CD1c-positive myeloid dendritic cell (primary cell): Measurements from ENCODE around the gene EFCAB6.

Experiments used
- DNase-seq: peaks from one replicate; pipeline ENCODE4 v3.0.0-alpha.2; 2016; ENCODE audit errors: extremely low spot score

EFCAB6 gene

GRCh38 chr22:43529934-43530333, 282.2 kb downstream of the EFCAB6 start:
- DNase-seq: no peak

- DNase-seq: no peak
These were observed 282.6 kb downstream of the EFCAB6 start for GRCh38 chr22:43529461-43529860.

- DNase-seq: no peak
These were observed 283.3 kb downstream of the EFCAB6 start for GRCh38 chr22:43528601-43529360.

- DNase-seq: no peak
These were observed 285.2 kb downstream of the EFCAB6 start for GRCh38 chr22:43526946-43527345.

GRCh38 chr22:43526117-43526655, 285.9 kb downstream of the EFCAB6 start:
- DNase-seq: no peak

- no peak for DNase-seq
These were observed 290.4 kb downstream of the EFCAB6 start for GRCh38 chr22:43521716-43522115.

GRCh38 chr22:43520632-43521039, 291.5 kb downstream of the EFCAB6 start:
- DNase-seq: no peak

- DNase-seq: no peak
These were observed 295.0 kb downstream of the EFCAB6 start for GRCh38 chr22:43516996-43517635.

- no peak for DNase-seq
These were observed 295.7 kb downstream of the EFCAB6 start for GRCh38 chr22:43516386-43516785.

- no peak for DNase-seq
These were observed 296.2 kb downstream of the EFCAB6 start for GRCh38 chr22:43515902-43516301.

- no peak for DNase-seq
These were observed 296.7 kb downstream of the EFCAB6 start for GRCh38 chr22:43515411-43515810.

- DNase-seq: no peak
These were observed 297.5 kb downstream of the EFCAB6 start for GRCh38 chr22:43514476-43515157.

- no peak for DNase-seq
These were observed 299.8 kb downstream of the EFCAB6 start for GRCh38 chr22:43512279-43512678.

- DNase-seq: no peak
These were observed 300.7 kb downstream of the EFCAB6 start for GRCh38 chr22:43511276-43511910.

- no peak for DNase-seq
These were observed 301.6 kb downstream of the EFCAB6 start for GRCh38 chr22:43510281-43511070.

GRCh38 chr22:43509337-43509736, 302.8 kb downstream of the EFCAB6 start:
- no peak for DNase-seq

- no peak for DNase-seq
These were observed 303.6 kb downstream of the EFCAB6 start for GRCh38 chr22:43508489-43508888.

- DNase-seq: no peak
These were observed 304.9 kb downstream of the EFCAB6 start for GRCh38 chr22:43507235-43507634.

- DNase-seq: no peak
These were observed 305.6 kb downstream of the EFCAB6 start for GRCh38 chr22:43506487-43506886.

GRCh38 chr22:43505896-43506295, 306.2 kb downstream of the EFCAB6 start:
- no peak for DNase-seq

- no peak for DNase-seq
These were observed 306.7 kb downstream of the EFCAB6 start for GRCh38 chr22:43505423-43505822.
